ENCODE results near the gene NME3. TPM values are rescaled to one million over a fixed set of nuclear protein-coding genes. Genes with fewer than 3 reads are reported as not detected.

NME3 gene
- total RNA-seq, 1 donor from 2014 or later = 79.1 TPM

DNA sequence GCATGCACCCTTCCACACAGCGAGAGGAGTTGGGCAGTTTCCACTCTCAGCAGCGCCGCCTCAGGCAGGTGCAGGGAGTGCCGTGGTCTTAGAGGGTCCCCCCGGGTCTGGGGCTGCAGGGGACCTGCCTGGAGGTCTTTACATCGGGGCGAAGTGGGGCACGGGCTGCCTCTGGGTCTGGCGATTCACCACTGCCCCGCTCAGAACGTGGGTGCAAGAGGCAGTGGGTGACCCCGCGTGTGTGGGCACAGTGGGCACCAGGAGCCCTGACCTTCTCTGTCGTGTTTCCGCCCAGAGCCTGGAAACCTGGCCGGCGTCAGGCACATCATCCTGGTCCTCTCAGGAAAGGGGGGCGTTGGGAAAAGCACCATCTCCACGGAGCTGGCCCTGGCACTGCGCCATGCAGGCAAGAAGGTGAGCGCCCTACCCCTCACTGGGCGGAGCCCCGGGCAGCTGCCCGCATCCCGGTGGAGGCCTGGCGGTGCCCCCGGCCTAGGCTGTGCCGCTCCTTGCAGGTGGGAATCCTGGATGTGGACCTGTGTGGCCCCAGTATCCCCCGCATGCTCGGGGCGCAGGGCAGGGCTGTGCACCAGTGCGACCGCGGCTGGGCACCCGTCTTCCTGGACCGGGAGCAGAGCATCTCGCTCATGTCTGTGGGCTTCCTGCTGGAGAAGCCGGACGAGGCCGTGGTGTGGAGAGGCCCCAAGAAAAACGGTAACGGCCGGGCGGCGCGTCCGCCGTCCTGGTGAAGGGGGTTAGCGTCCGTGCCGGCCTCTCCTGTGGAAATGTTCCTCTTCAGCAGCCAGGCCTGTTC is 15.1 kb upstream of the NME3 start:
- TF ChIP-seq, protein P1, sequence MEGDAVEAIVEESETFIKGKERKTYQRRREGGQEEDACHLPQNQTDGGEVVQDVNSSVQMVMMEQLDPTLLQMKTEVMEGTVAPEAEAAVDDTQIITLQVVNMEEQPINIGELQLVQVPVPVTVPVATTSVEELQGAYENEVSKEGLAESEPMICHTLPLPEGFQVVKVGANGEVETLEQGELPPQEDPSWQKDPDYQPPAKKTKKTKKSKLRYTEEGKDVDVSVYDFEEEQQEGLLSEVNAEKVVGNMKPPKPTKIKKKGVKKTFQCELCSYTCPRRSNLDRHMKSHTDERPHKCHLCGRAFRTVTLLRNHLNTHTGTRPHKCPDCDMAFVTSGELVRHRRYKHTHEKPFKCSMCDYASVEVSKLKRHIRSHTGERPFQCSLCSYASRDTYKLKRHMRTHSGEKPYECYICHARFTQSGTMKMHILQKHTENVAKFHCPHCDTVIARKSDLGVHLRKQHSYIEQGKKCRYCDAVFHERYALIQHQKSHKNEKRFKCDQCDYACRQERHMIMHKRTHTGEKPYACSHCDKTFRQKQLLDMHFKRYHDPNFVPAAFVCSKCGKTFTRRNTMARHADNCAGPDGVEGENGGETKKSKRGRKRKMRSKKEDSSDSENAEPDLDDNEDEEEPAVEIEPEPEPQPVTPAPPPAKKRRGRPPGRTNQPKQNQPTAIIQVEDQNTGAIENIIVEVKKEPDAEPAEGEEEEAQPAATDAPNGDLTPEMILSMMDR (IDR thresholded peaks at IDR 0.05; ENCODE audit: partially characterized antibody, unreplicated experiment) = no peak
- Mint-ChIP-seq H3K36me3 (ENCODE audit: unreplicated experiment) (no peaks in the 10 kb centered on the region), H3K27me3 (ENCODE audit: unreplicated experiment) (peaks cover 12% of the 10 kb centered on the region), H3K4me3 (ENCODE audit: unreplicated experiment) (no peak overlapping the region), H3K9me3 (ENCODE audit: unreplicated experiment) (peaks cover 3% of the 10 kb centered on the region), H3K27ac (ENCODE audit: unreplicated experiment) (no peak overlapping the region), H3K4me1 (ENCODE audit: low read depth, unreplicated experiment) (no peaks in the 10 kb centered on the region)
- DNase-seq = peak; percentile 22

DNA sequence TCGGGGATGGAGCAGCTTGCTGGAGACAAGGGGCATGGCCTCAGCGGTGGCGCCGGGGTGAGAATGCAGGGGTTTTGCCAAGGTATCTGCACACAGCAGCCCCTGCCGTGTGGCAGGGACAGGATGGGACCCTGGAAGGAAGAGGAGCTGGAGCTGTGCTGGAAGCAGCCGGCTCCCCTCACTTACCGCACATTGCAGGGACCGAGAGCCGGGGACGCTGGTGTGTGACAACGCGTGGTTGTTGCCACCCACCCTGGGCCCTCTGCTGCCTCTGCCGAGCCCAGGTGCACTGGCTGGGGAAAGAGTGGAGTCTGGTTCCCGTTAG is 14.5 kb upstream of the NME3 start:
- Mint-ChIP-seq H3K27ac (ENCODE audit: unreplicated experiment) (no peak overlapping the region), H3K9me3 (ENCODE audit: unreplicated experiment) (peaks cover 3% of the 10 kb centered on the region), H3K4me1 (ENCODE audit: low read depth, unreplicated experiment) (peaks cover 2% of the 10 kb centered on the region), H3K36me3 (ENCODE audit: unreplicated experiment) (no peaks in the 10 kb centered on the region), H3K27me3 (ENCODE audit: unreplicated experiment) (peaks cover 15% of the 10 kb centered on the region), H3K4me3 (ENCODE audit: unreplicated experiment) (no peak overlapping the region)
- no peak for DNase-seq
- TF ChIP-seq, protein P1 (IDR thresholded peaks at IDR 0.05; ENCODE audit: partially characterized antibody, unreplicated experiment) = no peak

DNA sequence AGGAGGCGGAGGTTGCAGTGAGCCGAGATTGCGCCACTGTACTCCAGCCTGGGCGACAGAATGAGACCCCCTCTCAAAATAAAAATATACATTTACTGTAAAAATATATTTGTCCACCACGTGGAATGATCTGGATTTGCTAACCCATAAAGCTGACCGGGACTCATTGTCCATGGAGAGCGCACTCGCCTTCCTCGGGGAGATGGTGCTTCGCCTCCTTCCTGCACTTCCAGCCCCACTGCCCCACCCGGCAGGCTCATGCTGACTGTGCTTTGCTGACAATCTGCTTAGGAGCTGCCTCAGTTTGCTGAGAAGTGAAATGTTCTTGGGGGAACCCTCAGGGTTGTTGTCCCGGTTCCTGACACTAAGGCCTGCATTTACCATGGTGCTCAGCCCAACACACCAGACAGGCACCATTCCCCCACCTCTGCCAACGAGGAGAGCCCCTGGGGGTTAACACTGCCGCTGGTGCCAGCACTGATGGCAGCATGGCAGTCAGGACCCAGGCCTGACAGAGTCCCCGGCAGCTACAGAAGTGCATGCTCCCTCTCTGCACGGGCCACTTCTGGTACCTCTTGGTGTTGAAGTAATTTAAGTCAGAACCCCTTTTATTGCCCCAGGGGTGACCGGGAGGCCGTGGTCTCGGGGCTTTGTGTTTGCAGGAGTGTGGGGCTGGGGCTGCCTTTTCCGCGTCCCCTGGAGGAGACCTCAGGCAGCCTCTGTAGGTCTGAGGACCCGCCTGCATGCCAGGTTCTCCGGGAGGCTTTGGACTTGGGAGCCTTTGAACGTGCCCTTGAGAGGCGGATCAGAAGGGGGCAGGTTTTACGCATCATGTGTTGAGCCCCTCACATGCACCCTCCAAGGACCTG is 13.9 kb upstream of the NME3 start:
- H3K27me3 Mint-ChIP-seq (ENCODE audit: unreplicated experiment) = peaks cover 15% of the 10 kb centered on the region
- no peak overlapping the region for H3K4me3 Mint-ChIP-seq (ENCODE audit: unreplicated experiment)
- H3K27ac Mint-ChIP-seq (ENCODE audit: unreplicated experiment) = no peak overlapping the region
- H3K9me3 Mint-ChIP-seq (ENCODE audit: unreplicated experiment) = peaks cover 5% of the 10 kb centered on the region
- H3K36me3 Mint-ChIP-seq (ENCODE audit: unreplicated experiment) = no peaks in the 10 kb centered on the region
- H3K4me1 Mint-ChIP-seq (ENCODE audit: low read depth, unreplicated experiment) = peaks cover 2% of the 10 kb centered on the region
- TF ChIP-seq, protein P1 (IDR thresholded peaks at IDR 0.05; ENCODE audit: partially characterized antibody, unreplicated experiment) = no peak
- DNase-seq = no peak

- H3K27ac Mint-ChIP-seq (ENCODE audit: unreplicated experiment) = peak within 1 kb of the TSS; percentile 87
- peak; percentile 98 for DNase-seq
- no peaks in the 10 kb centered on the region for H3K36me3 Mint-ChIP-seq (ENCODE audit: unreplicated experiment)
- H3K4me3 Mint-ChIP-seq (ENCODE audit: unreplicated experiment) = peak within 1 kb of the TSS; percentile 92
- peaks cover 20% of the 10 kb centered on the region for H3K27me3 Mint-ChIP-seq (ENCODE audit: unreplicated experiment)
- peaks cover 5% of the 10 kb centered on the region for H3K9me3 Mint-ChIP-seq (ENCODE audit: unreplicated experiment)
- peaks cover 4% of the 10 kb centered on the region for H3K4me1 Mint-ChIP-seq (ENCODE audit: low read depth, unreplicated experiment)
- TF ChIP-seq, protein P1 (IDR thresholded peaks at IDR 0.05; ENCODE audit: partially characterized antibody, unreplicated experiment) = no peak
These were observed 11.3 kb upstream of the NME3 start, which contains the start of the genes NUBP2 and SPSB3 for GRCh38 chr16:1782408-1783264. Gene NUBP2 (plus strand): TSS chr16:1782960. CDS start chr16:1783021, 61 bp downstream. Gene SPSB3 (minus strand): TSS chr16:1782571. CDS start chr16:1781483, 1,088 bp downstream.
